GM18861 (cell line): ENCODE data around the gene PRDM16.

Source experiments
- ATAC-seq: cut with Tn5 transposase; IDR thresholded peaks from one replicate; pipeline ENCODE4 v1.9.1; 2021; ENCODE audit not compliant: unreplicated experiment

Gene PRDM16

DNA sequence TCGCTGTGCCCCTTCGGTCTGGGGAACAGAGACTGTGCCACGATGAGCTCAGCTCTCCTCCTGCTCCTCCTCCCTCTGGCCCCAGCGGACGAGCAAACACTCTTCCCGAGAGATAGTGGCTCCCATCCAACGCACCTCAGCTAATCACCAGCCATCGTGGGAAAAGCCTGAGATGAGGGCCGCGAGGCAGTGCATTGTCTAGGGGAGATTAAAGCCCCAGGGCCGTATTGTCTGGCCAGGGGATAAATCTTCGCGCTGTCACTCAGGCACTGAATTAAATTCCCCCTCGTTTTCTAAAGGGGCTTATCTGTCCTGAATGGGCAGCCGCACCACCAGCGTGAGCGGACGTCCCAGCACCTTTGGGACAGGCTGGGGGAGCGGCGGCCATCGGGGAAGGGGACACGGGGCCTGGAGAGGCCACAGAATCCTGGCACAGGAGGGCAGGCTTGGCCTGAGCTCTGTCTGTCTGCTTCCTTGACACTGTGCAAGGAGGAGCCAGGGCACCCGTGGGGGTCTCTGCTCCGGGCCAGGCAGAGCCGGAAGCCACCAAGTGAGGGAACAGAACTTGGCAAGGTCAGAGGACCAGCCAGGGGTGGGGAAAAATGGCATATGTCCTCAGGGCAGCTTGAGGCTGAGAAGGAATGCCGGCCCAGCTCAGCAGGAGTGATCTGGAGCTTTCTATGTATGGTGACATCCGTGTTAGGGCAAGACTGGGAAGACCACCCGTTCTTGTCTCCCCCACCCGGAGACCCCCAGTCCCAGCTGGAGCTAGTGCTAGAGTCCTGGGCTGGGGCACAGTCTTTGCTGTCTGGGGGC is 32.3 kb downstream of the PRDM16 start:
- ATAC-seq: no peak

DNA sequence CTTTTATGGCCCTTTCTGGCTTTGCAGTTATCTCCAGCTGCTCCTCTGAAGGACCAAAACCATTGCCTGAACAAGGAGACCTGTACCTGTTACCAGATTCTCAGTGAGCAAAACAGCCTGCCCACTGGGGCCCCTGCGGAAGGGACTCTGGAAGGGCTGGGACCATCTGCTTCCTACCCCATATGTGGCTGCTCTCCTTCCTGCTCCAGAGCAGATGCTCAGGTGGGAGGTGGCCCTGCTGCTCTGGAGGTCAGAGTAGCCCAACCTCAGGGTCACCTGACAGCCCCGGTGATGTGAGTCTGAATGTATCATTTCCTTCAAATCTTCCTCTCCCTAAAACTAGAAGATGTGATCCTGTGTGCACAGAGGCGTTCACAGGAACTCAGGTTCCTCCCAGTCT is 33.6 kb downstream of the PRDM16 start:
- no peak for ATAC-seq

DNA sequence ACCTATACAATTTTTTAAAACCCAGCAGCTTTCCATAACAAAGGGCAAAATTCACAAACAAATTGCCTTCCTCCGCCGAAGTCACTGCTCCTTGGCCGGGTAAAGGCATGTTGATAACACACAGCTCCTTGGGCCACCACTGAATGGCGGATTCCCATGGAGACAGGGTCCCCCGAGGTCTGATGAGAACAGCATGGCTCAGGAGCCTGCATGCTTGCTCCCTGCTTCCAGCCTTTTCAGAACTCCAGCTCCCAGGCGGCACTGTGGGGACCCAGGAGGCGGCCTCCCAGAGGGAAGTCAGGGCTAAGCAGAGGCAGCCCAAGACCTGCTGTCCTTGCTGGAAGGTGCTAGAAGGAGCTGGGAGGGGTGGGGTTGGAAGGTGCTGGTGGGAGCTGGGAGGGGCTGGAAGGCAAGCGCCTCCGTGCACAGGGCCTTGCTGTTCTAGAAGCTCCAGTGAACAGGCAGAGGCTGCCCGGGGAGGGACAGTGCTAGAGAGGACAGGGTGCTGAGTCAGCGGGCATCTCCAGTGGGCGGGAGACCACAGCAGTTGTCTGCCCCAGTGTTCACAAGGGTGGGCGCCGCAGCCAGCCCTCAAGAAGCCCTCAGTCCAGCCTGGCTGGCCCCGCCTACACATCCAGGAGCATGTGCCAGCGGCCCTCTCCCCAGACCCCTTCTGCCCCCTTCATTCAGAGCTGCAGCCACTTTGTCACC is 35.1 kb downstream of the PRDM16 start:
- no peak for ATAC-seq

GRCh38 chr1:3105167-3105863 is 36.3 kb downstream of the PRDM16 start:
- ATAC-seq: no peak

DNA sequence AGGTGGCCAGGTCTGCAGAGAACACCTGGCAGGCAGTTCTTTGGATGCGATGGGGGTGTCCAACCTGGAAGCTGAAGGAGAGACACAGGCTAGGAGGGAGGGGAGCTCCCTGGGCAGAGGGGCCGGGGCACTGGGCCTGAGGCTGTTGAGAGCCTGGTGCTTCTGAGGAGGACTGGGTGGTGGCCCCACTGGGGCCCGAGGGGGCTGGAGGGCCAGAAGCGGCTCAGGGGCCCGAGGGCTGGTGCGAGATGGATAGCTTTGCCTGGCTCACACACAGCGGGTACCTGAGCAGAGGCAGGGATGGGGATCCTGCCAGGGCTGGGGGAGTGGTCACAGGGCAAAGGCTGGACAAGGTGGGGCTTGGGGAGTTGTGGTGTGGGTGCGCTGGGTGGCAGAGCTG is 37.2 kb downstream of the PRDM16 start:
- ATAC-seq: no peak

DNA sequence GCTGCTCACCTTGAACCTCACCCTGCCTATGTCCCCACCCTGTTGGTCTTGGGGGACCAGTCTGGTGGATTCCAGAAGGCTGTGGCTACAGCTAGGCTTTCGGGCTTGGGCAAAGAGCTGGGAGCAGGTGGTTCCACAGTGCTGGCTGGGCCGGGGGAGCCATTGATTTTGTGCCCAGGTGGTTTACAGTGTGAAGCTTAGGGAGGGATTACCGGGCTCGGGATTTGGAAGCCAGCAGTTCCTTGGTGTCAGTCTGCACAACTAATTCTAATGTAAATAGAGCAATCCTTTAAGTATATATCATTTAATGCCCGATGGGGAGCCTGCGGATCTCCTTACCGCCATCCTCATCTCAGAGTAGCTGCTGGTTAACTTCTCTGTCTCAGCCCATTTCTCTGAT is 38.2 kb downstream of the PRDM16 start:
- ATAC-seq: no peak

DNA sequence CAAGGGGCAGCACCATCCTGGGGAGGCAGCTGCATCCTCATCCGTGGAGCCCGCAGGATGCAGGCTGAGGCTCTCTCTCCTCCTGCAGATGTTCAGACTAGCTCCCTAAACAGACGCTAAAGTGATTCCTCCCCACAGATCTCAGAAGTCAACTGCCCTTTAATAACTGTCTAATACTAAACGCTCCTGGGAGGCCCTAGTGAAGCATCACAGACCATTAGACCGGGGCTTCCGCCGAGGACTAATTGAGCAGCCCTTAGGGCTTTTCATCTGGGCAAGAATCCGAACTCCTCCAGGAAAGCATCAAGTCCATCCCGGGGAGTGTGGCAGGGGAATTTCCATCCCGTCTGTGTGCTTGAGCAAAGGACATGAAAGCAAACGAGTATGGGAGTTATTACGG is 40.4 kb downstream of the PRDM16 start:
- no peak for ATAC-seq

GRCh38 chr1:3111348-3112021 is 42.5 kb downstream of the PRDM16 start:
- no peak for ATAC-seq

- ATAC-seq: no peak
Measured at GRCh38 chr1:3112526-3112925, 43.5 kb downstream of the PRDM16 start.

DNA sequence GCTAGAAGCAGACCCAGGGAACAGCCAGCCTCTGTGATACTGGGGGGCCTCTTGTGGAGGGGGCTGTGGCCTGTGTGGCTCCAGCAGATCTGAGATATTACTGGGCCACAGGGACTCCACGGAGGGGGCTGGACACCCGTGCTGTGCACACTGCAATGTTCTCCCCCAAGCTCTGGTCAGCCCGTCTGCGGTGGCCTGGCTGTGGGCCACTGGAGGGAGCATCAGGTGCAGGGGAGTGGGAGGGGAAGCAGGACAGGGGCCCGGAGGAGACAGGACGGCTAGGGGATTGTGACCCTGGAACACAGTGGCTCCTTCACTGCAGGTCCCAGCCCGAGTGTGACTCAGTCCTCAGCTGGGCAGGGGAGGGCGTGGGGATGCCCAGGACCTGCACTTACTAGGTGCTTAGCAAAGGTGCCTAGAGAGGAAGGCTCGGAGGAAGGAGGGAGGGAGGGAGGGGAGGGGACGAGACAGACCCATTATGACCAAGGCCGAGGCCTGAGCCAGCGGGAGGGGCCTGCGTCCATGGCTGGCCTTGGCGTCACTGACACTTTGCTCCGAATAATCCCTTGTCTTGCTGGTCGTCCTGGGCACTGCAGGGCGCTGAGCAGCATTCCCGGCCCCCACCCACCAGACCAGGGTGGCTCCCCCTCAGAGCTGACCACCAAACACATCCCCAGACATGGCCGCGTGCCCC is 44.2 kb downstream of the PRDM16 start:
- ATAC-seq: no peak

GRCh38 chr1:3113741-3114056 is 44.7 kb downstream of the PRDM16 start:
- no peak for ATAC-seq

- no peak for ATAC-seq
Measured at GRCh38 chr1:3114131-3114744, 45.2 kb downstream of the PRDM16 start.

DNA sequence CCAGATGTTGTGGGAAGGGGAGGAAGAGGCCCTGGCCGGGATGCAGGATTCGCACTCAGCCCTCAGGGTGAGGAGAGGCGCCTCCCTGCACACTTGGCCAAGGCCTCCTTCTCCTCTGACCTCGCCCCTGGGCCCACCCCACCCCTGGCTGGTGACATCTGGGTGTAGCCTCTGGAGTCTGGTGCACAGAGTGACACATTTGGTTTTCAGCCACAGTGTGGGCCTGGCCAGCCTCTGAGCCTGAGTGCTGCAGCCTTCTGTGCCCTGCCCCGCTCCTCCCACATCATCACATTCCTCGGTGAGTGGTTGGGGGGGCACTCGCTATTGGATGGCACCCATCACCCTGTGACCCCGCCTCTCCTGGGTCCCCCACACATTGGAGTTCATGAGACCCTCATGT is 45.8 kb downstream of the PRDM16 start:
- no peak for ATAC-seq

DNA sequence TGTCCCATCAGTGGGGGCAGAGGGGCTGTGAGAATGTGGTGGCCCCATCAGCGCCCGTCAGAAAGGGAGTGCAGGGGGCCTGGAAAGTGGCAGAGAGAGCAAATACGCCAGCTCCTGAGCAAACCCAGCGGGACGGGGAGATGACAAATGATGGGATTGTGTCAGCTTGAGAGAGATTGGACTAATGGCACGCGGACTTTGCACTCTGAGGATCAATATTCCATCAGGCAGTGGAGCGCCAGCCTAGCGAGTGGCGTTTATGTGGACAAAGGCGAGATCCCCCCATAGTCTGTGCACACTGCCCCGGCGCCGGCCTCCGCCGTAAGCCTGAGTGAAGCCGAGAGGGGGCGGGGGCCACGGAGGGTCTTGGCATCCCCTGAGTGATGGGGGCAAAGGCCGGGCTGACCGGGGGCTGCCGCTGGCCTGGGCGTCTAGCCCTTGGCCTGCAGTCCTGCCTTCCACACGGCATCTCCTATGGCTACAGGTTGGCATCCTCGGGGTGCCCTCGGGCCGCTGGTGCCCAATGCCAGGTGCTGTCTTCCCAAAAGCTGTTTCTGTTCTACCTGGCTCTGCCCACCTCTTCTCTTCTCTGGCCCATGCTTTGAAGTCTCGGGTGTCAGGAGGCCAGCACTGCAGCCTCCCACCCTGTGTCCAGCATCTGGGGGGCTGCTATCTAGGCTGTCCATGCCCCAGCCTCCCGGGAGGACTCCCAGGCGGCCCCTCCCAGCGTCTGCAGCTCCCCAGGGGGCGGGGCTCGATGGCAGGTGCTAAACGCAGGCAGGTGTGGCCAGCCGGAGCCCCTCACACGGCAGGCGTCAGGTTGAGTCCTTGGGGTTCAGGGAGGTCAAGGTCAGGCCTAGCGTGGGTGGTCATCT is 46.5 kb downstream of the PRDM16 start:
- no peak for ATAC-seq

- ATAC-seq: no peak
Measured at GRCh38 chr1:3116150-3116510, 47.1 kb downstream of the PRDM16 start.

GRCh38 chr1:3116560-3116959 is 47.6 kb downstream of the PRDM16 start:
- no peak for ATAC-seq

- ATAC-seq: no peak
Measured at GRCh38 chr1:3117879-3118278, 48.9 kb downstream of the PRDM16 start.

- ATAC-seq: no peak
Measured at GRCh38 chr1:3119061-3119460, 50.1 kb downstream of the PRDM16 start.

- no peak for ATAC-seq
Measured at GRCh38 chr1:3119725-3120124, 50.7 kb downstream of the PRDM16 start.

- no peak for ATAC-seq
Measured at GRCh38 chr1:3120140-3120539, 51.1 kb downstream of the PRDM16 start.
